Putamen (tissue), 1 donor: ENCODE measurements around the gene NME4.
A peak's percentile ranks its signal among the peaks of the same experiment; 100 is the strongest.
"Not testable (repeated sequence)": the region's sequence is repeated elsewhere in the genome, so short reads cannot be mapped to it uniquely, and the experiment has no call there.

ENCODE experiments used
- DNase-seq: peaks from one replicate; pipeline ENCODE4 v3.0.0-alpha.2; 2016; ENCODE audit warnings: low spot score

NME4 gene

DNA sequence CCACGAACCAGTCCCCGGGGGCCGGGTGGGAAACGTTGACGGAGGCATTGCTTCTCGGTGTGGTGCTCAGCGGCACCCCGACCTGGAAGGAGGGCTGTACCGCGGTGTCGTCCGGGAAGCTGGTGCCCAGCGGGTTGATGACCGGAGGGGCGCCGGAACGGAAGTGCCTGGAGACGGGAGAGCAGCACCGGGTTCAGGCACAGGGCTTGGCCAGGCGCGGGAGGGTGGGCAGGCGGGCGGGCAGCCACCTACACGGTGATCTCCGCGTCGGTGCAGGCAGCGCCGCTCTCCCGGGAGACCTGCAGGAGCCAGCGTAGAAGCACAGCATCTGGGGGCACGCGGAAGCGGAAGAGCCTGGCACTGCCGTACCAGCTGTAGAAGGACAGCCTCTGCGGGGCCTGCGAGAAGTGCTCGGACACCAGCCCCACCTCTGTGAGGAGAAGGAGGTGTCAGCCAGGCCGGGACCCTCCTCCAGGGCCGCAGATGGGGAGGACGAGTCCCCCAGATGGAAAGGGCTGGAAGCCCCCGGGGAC lies 19.5 kb upstream of the NME4 start:
- DNase-seq = no peak

DNA sequence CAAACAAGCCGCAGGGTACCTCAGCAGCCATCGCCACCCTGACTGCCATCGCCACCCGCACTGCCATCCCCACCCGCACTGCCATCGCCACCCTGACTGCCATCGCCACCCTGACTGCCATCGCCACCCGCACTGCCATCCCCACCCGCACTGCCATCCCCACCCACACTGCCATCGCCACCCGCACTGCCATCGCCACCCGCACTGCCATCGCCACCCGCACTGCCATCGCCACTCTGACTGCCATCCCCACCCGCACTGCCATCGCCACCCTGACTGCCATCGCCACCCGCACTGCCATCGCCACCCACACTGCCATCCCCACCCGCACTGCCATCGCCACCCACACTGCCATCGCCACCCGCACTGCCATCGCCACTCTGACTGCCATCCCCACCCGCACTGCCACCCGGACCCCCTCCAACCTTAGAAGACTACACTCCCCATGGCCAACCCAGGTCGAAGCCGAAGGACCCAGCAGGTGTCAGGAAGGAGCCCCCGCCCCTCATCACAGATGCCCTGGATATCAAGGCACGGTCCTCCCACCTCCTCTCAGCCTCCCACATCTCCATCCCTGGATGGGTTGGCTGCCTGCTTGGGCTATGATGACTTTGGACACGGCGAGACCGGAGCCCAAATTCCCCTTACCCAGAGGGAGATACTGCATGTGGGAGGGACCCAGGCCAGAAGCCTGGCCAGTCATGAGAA lies 18.7 kb upstream of the NME4 start:
- not testable (repeated sequence) for DNase-seq

DNA sequence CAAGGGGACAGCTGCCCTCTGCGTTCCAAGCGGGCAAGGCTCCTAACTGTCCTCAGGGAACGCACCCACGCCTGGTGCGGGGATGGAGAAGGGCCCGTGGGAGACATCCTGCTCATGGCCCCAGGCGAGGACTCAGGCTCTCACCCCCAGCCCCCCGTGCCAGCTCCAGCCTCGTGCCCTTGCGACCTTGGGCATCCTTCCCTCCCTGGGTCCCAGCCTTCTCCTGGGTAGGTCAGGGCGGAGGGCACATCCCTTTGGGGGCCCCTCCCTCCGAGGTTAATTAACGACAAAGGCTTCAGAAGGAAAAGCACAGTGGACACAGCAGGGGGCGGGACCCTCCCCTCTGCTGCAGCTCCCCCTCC lies 18.2 kb upstream of the NME4 start:
- DNase-seq = no peak

DNA sequence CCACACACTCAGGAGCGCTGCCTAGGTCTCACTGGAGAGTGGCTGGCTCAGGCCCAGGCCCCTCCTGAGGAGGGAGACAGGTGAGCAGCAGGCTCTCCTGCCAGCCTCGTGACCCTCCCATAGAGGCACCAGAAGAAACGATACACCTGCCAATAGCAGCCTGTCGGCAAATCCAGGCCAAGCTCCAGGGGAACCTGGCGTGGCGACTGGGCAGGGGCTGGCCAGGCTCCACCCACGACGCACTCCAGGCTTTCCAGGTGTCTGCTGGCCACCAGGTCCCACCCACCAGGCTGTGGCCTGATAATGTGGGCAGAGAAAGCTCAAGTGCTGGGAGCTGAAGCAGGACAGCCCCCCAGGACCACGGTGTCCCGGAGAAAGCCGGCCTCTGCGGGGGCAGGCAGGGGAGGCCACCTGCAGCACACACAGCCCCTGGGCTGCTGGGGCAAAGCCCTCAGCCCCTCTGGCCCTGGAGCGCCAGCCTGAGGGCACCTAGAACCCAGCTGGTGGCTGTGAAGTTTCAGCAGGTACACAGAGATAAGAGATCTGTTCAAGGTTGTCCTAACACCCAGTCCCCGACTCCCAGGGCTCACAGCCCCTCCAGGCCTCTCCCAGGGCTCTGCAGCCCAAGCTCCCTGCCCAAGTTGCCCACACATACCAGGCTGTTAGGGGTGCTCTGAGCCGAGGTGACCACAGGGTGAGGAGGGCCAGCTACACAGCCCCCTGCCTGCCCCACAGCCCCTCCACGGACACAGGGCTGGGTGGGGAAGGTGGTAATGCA lies 17.6 kb upstream of the NME4 start:
- no peak for DNase-seq

DNA sequence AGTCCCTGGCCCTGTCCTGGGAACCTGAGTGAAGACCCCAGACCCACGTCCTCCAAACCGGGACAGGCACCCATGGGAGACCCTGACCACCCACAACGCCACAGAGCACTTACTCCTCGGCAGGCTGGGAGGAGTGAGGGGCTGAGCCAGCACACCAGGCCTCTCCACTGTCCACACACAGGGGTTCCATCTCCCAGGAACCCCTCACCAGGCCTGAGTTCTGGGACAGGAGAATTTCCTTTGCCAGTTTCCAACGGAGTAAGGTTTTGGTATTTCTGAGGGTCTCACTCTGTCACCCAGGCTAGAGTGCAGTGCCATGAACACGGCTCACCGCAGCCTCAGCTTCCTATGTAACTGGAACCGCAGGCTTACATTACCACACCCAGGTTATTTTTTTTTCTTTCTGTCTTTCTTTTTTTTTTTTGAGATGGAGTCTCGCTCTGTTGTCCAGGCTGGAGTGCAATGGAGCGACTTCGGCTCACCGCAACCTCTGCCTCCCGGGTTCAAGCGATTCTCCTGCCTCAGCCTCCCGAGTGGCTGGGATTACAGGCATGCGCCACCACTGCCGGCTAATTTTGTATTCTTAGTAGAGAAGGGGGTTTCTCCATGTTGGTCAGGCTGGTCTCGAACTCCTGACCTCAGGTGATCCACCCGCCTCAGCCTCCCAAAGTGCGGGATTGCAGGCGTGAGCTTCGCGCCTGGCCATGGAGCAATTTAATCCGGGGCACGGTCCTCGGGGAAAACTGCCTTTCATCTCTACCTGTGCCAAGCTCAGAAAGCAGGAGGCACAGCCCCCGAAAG lies 16.8 kb upstream of the NME4 start:
- DNase-seq = no peak

DNA sequence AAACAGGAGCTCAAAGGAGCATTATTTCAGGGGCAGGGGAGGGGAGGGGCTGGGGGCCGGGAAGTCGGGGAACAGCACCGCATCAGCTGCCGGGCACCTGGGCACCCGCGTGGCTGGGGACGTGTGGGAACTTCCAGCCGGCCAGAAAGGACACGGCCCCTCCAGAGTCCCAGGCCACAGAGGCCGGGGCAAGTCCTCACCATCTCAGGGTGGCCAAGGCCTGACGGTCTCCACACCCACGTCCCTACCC lies 16.3 kb upstream of the NME4 start:
- no peak for DNase-seq

DNA sequence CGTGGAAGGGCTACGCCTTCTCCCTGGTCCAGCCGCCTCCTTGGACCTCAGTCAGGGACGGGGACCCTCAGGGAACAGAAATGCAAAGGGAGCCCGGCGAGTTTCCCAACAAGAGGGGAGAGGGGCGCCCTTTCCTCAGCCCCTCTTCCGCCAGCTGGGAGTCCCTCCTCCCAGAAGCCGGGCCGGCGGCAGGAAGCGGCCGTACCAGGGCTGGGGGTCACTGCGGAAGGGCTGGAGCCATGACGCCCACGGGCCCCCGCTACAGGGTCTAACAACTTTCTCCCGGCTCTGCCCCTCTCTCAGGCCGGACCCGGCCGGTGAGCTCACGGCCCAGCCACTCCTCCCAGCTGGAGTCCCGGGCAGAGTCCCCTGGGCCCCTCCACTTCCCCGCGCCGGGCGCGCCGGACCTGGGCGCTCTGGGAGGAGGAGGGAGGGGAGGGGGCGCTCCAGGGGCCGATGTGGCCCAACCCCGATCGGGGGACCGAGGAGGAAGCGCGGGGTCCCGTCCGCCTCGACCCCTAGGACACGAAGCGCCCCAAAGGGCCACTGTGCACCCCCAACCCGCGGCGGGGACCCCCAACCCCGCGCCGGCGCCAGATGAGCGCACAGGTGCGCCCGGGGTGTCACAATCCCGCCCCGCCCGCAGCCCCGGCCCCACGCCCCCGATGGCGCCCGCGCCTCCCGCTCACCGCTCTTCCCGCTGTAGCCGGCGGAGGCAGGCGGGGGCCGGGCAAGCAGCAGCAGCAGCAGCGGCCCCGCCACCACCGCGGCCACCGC lies 15.8 kb upstream of the NME4 start:
- no peak for DNase-seq

DNA sequence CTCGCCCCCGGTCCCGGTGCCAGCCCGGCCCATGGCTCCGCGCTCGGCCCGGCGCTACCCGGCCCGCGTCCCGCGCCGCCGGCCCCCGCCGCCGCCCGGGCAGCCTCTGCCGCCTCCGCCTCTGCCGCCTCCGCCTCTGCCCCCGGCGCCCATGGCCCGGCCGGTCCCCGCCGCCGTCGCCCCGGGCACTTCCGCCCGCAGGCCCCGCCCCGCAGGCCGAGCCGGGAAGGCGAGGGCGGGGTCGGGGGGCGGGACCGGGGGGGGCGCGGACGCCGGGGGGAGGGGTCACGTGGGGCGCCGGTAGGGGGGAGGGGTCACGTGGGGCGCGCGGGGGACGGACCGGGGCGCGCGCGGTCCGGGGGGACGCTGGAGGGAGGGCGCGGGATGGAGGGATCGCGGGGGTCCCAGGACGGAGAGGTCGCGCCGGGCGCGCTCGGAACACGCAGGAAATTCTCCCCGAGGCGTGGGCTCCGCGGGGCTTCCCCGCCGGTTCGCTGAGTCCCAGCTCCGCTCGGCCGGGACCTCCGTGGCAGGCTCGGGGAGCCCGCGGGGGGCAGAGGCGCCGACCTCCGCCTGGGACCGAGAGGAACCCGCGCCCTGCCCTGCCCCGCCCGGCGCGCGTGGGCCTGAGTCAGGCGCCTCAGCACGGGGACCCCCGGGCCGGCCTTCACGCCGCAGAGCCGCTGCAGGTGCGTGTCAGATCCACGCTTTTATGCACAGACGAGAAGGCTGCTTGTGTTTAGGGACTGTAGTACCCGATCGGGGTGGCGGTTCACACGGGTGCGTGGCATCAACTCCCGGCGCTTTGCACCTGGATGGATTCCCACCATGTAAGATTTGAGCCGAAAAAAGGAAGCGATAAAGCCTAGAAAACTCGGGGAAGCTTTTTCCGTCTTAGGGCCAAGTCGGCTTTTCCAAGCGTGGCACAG lies 14.9 kb upstream of the NME4 start, which contains the start of gene PGAP6:
Gene PGAP6, minus strand, starts transcription at position 190 of the 929 bp plus-strand sequence. Its CDS starts 157 bp downstream, at position 33.
- peak; percentile 73 for DNase-seq

DNA sequence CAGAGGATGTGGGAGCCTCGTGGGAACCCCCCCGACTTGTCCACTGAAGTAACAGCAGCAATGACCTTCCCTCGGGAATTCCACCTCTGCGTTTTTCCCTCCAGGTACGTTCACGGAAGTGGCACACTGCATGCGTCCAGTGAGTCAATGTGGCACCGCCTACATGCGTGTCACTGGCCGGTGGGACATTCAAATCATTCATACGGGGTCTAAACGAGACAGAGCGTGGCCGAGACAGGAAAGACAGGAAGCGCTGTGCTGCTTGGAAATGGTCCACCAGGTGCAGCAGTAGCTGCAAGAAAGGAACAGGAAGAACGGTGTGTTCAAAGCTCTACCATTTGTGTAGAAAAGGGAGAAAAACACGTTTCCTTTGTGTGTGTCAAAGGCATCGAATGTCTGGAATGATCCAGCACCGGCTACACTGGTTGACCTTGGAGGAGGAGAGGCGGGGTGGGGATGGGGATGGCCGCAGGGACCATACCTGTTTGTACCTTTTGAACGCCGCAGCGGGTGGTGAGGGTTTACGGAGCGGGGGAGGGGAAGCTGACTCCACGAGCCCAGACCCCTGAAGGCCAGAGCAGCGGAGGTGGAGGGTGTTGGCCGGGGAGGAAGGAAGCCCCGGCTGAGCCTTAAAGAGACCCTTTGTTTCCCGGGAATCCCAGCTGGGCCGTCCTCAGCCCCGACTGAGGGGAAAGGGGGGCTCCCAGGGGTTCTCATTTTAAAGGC lies 13.5 kb upstream of the NME4 start:
- no peak for DNase-seq

DNA sequence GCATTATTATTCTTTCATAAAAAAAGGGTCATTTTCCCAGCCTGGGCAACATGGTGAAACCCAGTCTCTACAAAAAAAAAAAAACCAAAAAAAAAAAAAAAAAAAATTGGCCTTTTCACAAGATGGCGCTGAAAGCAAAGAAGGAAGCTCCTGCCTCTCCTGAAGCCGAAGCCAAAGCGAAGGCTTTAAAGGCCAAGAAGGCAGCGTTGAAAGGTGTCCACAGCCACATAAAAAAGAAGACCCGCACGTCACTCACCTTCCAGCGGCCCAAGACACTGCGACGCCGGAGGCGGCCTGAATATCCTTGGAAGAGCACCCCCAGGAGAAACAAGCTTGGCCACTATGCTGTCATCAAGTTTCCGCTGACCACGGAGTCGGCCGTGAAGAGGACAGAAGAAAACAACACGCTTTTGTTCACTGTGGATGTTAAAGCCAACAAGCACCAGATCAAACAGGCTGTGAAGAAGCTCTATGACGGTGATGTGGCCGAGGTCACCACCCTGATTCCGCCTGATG lies 10.3 kb upstream of the NME4 start:
- peak; percentile 73 for DNase-seq

DNA sequence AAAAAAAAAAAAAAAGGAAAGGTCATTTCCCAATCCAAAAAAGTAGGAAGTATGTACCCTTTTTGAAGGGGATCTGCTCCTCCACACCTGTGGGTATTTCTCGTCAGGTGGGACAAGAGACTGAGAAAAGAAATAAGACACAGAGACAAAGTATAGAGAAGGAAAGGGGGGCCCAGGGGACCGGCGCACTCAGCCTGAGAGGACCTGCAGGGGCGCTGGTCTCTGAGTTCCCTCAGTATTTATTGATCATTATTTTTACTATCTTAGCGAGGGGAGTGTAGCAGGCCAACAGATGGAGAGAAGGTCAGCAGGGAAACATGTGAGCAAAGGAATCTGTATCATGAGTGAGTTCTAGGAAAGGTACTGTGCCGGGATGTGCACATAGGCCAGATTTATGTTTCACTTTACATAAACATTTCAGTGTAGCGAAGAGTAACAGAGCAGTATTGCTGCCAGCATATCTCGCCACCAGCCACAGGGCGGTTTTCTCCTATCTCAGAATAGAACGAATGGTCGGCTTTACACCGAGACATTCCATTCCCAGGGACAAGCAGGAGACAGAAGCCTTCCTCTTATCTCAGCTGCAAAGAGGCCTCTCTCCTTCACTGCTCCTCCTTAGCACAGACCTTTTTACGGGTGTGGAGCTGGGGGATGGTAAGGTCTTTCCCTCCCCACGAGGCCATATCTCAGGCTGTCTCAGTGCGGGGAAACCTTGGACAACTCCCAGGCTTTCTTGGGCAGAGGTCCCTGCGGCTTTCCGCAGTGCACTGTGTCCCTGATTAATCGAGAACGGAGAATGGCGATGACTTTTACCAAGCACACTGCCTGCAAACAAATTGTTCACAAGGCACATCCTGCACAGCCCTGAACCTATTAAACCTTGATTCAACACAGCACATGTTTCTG lies 9.0 kb upstream of the NME4 start:
- DNase-seq = not testable (repeated sequence)

DNA sequence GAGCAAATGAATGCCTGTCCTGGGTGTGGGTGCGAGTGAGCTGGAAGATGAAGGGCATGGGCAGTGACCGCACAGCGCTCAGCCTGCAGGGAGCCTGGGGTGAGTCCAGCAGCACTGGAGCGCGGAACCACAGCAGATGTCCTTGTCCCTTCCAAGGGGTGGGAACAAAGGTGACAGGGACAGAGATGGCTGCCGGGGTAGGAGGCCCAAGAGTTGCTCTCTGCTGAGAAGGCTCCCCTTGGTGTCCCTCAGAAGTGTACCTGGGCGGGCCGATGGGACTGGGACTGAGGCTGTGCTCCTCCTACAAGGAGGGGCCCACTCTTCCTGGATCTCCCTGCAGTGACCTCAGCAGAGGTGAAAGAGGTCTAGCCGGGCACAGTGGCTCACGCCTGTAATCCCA lies 7.6 kb upstream of the NME4 start:
- DNase-seq = no peak

DNA sequence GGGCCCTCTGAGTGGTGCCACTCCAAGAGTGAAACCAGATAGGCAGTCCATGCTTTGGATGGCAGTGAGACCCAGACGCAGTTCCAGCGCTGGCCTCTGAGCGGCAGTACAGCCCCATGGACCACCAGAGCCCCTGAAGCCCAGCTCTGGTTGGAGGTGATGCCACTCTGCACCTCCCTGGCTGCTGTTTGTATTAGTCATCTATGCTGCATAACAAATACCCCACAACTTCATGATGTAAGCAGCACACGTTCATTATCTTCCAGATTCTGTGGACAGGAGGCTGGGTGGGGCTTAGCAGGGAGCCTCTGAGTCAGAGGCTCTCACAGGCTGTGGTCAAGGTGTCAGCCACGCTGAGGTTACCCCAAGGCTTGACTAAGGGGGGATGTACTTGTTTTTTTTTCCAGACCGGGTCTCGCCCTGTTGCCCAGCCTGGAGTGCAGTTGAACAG lies 5.1 kb upstream of the NME4 start:
- DNase-seq = no peak

DNA sequence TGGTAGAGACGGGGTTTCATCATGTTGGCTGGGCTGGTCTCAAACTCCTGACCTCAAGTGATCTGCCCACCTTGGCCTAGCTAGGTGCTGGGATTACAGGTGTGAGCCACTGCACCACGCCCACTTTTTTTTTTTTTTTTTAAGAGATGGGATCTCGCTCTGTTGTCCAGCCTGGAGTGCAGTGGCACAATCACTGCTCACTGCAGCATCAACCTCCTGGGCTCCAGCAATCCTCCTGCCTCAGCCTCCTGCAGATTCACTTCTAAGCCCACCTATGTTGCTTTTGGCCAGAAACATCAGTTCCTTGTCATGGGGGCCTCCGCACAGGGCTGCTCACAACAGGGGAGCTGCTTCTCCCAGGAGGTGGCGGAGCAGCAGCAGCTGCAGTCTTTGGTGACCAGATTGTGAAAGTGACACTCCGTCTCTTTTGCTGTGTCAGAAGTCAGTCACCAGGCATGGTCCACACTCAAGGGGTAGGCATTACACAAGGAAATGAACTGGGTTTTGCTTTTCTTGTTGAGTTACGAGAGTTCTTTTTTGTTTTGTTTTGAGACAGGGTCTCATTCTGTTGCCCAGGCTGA lies 4.5 kb upstream of the NME4 start:
- DNase-seq = no peak

DNA sequence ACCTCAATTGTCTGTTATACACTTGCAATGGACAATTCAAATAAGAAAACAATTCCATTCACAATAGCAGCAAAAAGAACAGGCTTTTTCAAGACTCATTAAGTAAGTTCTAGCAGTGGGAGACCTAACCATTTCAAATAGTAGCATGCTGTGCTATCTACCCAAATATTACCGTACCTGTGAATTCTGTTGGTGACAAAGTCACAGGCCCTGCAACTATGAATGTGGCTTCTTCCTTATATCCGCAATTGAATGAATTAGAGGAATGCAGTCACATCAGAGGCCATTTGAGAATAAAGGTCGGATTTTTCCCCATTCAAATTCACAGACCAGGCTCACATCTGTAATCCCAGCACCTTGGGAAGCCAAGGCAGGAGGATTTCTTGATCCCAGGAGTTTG lies 800 bp upstream of the NME4 start:
- DNase-seq = no peak

DNA sequence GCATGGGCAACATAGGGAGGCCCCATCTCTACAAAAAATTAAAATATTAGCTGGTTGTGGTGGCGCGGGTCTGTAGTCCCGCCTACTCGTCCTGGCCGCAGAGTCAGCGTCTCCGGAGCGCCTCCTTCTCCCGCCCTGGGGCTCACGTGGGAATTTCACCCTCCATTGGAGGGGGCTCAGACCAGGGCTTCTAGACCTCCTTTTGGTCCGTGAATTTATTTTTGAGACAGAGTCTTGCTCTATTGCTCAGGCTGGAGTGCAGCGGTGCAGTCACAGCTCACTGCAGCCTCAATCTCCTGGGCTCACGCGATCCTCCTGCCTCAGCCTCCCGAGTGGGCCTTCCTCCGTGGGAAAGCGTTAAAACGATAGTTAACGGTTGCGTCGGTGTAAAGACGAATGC lies 394 bp upstream of the NME4 start:
- no peak for DNase-seq

DNA sequence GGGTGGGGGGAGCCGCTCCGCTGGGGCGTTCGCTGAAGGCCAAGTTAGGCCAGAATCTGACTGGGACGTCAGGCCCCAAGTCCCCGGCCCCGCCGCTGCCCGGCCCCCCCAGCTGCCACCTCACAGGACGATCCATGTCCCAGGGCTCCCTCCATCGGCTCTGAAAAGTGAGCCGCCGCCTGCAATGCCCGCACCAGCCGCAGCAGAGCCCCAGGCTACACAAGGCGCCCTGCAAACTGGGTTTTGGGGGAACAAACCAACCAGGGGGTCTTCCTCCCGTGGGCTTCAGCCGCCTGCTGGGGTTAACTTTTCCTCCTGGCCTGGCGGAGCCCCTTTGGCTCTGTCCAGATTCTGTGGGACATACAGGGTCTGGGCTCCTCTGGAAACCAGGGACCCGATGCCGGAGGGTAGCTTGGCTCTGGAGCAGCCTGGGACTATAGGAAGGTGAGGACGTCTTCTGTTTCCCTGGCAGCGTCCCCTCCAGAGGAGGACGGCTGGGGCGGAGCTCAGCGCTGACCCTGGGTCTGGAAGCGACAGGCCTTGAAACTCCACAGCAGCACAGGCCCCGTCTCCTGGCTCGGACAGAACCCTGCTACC lies 835 bp downstream of the NME4 start:
- DNase-seq = peak; percentile 64
